Sigmoid colon (tissue), 4 donors: Measurements from ENCODE around the gene BRIP1.

Experiments
- EP300 ChIP-seq, 4 donors: sonication (generic); formaldehyde crosslinking; IDR thresholded peaks; one replicate each; pipeline ENCODE4 v1.6.1; 2017; ENCODE audit warnings: antibody characterized with exemption in 4 of 4
- POLR2A ChIP-seq, 2 donors: fragments of 450-650 bp; IDR thresholded peaks; one replicate each; pipeline ENCODE4 v1.6.1; 2016; ENCODE audit warnings: antibody characterized with exemption in 2 of 2, mild to moderate bottlenecking in 2 of 2, moderate library complexity in 2 of 2
- POLR2AphosphoS5 ChIP-seq, 4 donors: sonication (generic); formaldehyde crosslinking; IDR thresholded peaks; one replicate each; pipeline ENCODE4 v1.6.1; 2017; ENCODE audit warnings: antibody characterized with exemption in 4 of 4
- TF ChIP-seq, protein P1 (sequence below), 4 experiments: fragments of 450-650 bp in 3 of 4; fragments of 200-600 bp in 1 of 4; IDR thresholded peaks; one replicate each; pipeline ENCODE4 v1.5.1; 2016 to 2019; ENCODE audit warnings: antibody characterized with exemption in 4 of 4, mild to moderate bottlenecking in 3 of 4, moderate library complexity in 2 of 4

DNA sequence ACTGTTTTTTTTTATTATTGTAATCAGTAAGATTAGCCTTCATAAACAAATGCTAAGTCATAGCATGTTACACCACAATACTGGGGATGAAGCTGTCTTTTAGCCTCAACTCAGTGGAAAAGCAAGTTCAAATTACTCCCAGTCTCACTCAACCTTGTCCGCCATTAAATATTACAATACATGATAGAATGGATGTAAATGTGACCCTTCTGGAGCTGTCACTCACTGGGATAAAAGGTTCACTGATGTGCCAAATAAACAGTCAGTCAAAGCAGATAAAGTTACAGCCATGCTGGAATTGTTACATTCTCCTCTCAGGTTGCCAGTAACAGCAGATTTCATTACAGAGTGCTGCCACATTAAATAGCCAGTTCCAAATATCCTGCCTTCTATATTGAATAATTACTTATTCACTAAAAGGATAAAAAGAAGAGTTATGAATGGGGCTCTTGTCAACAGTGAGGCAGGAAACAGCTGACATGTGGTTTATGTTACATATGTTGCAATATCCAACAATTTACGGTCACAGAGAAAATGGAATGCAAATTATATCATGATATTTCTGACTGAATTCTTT lies 53.4 kb downstream of the BRIP1 start:
- TF ChIP-seq POLR2A (IDR thresholded peaks at IDR 0.05) (no peak), EP300 (IDR thresholded peaks at IDR 0.05) (no peak), POLR2AphosphoS5 (IDR thresholded peaks at IDR 0.05) (no peak)
- TF ChIP-seq, protein P1, sequence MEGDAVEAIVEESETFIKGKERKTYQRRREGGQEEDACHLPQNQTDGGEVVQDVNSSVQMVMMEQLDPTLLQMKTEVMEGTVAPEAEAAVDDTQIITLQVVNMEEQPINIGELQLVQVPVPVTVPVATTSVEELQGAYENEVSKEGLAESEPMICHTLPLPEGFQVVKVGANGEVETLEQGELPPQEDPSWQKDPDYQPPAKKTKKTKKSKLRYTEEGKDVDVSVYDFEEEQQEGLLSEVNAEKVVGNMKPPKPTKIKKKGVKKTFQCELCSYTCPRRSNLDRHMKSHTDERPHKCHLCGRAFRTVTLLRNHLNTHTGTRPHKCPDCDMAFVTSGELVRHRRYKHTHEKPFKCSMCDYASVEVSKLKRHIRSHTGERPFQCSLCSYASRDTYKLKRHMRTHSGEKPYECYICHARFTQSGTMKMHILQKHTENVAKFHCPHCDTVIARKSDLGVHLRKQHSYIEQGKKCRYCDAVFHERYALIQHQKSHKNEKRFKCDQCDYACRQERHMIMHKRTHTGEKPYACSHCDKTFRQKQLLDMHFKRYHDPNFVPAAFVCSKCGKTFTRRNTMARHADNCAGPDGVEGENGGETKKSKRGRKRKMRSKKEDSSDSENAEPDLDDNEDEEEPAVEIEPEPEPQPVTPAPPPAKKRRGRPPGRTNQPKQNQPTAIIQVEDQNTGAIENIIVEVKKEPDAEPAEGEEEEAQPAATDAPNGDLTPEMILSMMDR (IDR thresholded peaks at IDR 0.05), result no peak
